ENCODE results near the gene OR7G1.

Gene OR7G1, protein sequence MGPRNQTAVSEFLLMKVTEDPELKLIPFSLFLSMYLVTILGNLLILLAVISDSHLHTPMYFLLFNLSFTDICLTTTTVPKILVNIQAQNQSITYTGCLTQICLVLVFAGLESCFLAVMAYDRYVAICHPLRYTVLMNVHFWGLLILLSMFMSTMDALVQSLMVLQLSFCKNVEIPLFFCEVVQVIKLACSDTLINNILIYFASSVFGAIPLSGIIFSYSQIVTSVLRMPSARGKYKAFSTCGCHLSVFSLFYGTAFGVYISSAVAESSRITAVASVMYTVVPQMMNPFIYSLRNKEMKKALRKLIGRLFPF

DNA sequence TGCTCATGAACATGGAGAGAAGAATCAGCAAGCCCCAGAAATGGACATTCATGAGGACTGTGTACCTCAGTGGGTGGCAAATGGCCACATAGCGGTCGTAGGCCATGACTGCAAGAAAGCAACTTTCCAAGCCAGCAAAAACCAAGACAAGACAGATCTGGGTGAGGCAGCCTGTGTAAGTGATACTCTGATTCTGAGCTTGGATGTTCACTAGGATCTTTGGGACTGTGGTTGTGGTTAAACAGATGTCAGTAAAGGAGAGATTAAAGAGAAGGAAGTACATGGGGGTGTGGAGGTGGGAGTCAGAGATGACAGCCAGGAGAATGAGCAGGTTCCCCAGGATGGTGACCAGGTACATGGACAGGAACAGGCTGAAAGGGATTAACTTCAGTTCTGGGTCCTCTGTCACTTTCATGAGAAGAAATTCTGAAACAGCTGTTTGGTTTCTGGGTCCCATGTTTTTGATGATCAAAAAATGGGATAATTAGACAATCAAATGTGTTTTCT lies at the start of gene OR7G1:
OR7G1 (minus strand) TSS at position 457 of the 507 bp plus-strand sequence; CDS start at position 457, 0 bp downstream.
- no peak for DNase-seq (ENCODE audit: low read depth, low spot score)

- no peak for DNase-seq (ENCODE audit: low read depth, low spot score)
These were observed 49.7 kb upstream of the OR7G1 start for GRCh38 chr19:9165261-9165660.

DNA sequence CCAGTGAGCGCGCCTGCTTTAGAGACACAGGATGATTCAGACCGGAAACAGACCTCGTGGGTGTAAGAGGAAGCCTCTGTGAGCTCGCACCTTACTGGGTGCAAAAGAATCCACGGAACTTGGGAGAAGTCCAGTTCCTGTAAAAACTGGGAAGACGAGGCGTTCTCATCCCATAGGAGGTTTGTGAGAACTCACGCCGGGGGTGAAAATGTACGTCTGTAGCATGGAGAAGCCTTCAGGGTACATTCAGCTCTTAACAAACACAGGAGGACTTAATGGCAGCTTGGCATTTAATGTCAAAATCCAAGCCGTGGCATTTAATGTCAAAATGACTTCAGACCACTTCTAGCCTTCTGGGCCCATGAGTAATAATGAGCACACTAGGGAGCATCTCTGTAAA lies 45.9 kb upstream of the OR7G1 start:
- no peak for DNase-seq (ENCODE audit: low read depth, low spot score)

- no peak for DNase-seq (ENCODE audit: low read depth, low spot score)
These were observed 44.3 kb upstream of the OR7G1 start for GRCh38 chr19:9159891-9160290.

DNA sequence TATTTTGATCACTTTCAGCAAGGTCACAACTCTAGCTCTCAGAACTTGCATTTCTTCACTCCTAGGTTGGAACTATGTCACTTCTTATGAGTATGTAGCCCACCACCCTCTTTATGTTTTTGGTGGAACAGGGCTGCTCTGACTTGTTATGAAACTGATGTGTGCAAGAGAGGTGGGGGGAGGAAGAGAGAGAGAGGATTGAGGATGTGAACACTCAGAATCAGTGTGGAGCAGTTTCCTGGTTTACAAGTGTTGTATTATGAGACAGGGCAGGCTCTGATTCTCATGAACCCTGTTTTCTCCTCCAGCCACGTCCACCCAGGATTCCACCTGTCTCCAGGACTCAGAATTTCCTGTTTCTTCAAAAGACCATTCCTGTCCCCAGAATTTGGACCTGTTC lies 40.7 kb upstream of the OR7G1 start:
- no peak for DNase-seq (ENCODE audit: low read depth, low spot score)

GRCh38 chr19:9155591-9155990 lies 40.0 kb upstream of the OR7G1 start:
- DNase-seq (ENCODE audit: low read depth, low spot score), result no peak

GRCh38 chr19:9151367-9151766 lies 35.8 kb upstream of the OR7G1 start:
- DNase-seq (ENCODE audit: low read depth, low spot score), result no peak

- no peak for DNase-seq (ENCODE audit: low read depth, low spot score)
These were observed 35.1 kb upstream of the OR7G1 start for GRCh38 chr19:9150650-9151049.

DNA sequence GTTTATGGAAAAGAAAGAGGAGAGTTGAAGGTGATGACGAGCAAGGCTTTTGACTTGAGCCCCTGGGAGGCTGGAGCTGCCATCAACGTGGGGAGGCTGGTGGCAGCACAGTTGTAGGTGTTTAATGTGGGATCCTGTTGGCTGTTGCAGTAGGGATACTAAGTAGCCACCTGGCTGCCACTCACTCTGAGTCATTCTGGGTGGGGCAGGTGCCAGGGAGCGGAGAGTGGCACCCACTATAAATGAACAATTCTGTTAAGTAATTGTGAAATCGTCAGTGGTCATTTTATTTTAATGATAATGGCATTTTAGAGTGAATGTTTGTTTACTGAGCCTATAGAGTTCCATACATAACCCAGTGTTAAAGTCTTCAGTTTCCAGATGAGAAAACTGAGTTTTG lies 34.4 kb upstream of the OR7G1 start:
- DNase-seq (ENCODE audit: low read depth, low spot score), result no peak

GRCh38 chr19:9148697-9149096 lies 33.1 kb upstream of the OR7G1 start:
- DNase-seq (ENCODE audit: low read depth, low spot score), result no peak

- no peak for DNase-seq (ENCODE audit: low read depth, low spot score)
These were observed 31.3 kb upstream of the OR7G1 start for GRCh38 chr19:9146882-9147281.

DNA sequence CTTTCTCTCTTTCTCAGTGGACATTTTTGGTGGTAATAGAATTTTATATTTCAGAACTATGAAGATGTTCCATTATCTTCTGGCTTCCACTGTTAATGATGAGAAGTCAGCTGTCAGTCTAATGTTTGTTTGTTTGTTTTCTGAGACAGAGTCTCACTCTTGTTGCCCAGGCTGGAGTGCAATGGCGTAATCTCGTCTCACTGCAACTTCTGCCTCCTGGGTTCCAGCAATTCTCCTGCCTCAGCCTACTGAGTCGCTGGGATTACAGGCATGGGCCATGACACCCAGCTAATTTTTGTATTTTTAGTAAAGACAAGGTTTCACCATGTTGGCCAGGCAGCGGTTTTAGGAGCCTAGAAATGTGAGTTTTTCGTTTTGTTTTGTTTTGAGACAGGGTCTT lies 29.4 kb upstream of the OR7G1 start:
- DNase-seq (ENCODE audit: low read depth, low spot score), result no peak

DNA sequence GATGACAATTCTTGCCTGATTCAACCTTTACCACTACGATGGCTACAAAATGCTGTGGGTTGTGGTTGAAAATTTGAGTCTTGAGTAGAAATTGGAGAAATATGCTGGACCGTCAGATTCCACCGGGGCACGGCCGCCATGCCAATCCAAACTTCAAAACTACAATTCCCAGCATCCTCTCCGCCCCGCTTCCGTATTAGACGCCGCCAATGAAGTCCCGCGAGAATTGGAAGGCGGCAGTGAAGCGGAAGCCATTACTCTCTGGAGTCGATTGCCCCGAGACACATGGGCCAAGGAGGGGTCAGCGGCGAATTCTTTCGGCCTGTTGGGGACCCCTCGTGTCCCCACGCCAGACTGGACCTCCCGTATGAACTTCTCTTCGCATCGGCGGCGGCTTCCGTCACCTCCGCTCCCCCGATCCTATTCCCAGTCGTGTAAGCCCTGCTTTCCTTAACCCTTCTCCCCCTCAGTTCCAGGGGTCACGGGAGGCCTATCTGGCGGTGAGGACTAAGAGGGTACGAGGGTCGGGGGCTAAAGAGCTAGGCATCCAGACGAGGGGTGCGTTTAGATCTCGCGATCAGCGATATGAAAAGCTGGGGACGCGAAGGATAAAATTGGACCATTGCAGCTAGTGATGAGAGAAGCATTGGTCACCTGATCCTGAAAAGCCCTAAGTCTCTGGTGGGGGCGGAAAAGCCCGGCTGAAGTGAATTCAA lies 24.8 kb upstream of the OR7G1 start, which contains the start of gene ZNF317:
ZNF317 (plus strand) TSS at position 239 of the 716 bp plus-strand sequence. CDS start 15,620 bp downstream, outside the sequence.
- DNase-seq (ENCODE audit: low read depth, low spot score), result peak; percentile 50

- DNase-seq (ENCODE audit: low read depth, low spot score), result no peak
These were observed 24.1 kb upstream of the OR7G1 start for GRCh38 chr19:9139609-9140158.

GRCh38 chr19:9132422-9132821 lies 16.9 kb upstream of the OR7G1 start:
- DNase-seq (ENCODE audit: low read depth, low spot score), result no peak

GRCh38 chr19:9130965-9131364 lies 15.4 kb upstream of the OR7G1 start:
- no peak for DNase-seq (ENCODE audit: low read depth, low spot score)

DNA sequence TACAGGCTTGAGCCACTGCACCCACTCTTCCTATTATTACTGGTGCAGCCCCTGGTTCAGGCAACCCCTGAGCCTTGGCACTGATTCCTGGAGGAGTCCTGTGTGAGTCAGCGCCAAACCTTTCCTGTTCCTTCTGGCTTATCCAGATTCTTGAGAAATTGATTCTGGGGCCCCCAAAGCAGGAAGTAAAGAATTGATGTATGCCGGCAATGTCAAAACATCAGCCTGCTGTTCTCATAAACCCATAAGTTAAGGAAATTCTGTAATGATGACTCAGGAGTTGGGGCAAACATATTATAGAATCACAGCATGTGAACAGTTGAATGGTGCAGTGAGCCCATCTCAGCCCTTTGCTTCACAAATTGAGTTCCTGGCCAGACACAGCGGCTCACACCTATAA lies 12.6 kb upstream of the OR7G1 start:
- no peak for DNase-seq (ENCODE audit: low read depth, low spot score)

DNA sequence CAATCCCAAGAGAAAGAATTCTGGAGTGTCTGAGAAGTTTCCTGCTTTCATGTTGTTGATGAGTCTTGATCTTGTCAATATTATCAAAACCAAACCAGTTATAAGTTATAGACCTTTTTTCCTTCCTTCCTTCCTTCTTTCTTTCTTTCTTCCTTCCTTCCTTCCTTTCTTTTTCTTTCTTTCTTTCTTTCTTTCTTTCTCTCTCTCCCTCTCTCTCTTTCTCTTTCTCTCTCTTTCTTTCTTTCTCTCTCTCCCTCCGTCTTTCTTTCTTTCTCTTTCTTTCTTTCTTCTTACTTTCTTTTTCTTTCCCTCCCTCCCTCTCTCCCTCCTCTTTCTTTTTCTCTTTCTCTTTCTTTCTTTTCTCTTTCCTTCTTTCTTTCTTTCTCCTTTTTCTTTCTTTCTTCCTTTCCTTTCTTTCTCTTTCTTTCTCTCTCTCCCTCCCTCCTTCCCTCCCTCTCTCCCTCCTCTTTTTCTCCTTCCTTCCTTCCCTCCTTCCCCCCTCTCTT lies 11.4 kb upstream of the OR7G1 start, which contains the start of gene OR7G3:
OR7G3 (minus strand) TSS at position 51 of the 506 bp plus-strand sequence; CDS start at position 51, 0 bp downstream.
- no peak for DNase-seq (ENCODE audit: low read depth, low spot score)

- no peak for DNase-seq (ENCODE audit: low read depth, low spot score)
These were observed 984 bp upstream of the OR7G1 start for GRCh38 chr19:9116547-9116946.

DNA sequence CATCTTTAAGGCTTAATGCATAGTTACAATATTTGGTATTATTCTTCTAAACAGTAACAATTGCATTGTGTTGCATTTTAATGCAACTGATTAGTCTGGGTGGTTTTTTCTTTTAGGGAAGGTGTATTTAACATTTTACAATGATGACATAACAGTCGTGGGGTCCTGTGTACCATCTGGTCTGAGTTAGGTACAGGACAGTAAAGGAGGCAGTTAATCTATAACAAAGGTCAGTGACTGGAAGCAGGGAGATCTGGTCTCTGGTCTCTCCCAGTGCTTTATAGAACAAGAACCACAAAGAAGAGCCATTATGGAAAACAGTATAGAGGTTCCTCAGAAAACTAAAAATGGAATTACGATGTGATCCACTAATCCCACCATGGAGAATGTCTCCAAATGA lies 5.6 kb downstream of the OR7G1 start:
- no peak for DNase-seq (ENCODE audit: low read depth, low spot score)

DNA sequence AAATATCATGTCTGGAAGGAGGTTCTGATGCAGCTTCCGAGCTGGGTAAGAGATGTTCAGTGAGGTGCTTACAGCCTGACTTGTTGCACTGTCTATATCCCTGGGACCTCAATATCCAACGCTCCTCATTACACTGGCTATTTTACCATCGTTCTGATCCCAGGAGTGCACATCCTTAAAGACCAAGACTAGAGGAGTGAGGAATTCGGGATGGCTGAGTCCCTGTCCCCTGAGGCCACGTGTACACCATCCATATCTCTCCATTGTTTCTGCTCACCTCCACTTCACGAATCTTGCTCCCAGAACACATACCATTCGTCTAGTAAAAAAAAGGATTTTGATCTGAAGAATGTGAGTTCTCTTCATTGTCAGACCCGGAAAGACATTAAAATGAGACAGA lies 8.2 kb downstream of the OR7G1 start, which contains the start of gene OR7G2:
OR7G2 (minus strand) TSS at position 101 of the 400 bp plus-strand sequence. CDS start 4,232 bp downstream, outside the sequence.
- no peak for DNase-seq (ENCODE audit: low read depth, low spot score)

DNA sequence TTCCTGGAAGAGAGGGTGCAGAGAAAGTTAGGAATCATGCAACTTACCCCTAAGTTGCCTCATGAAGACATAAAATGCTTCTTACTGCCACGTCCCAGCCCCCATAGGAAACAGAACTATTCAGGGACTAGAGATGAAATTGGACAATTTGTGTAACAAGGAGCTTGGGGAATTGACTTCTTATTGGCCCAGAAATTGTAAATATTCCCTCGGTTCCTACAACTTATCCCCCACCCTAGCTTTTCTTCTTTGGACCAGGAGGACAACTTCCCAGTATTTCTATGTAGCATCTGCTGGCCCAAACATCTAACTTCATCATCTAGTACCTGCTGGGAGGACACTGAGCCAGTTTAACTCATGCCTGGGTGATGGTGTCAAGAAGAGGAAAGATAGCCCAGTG lies 28.8 kb downstream of the OR7G1 start, which contains the start of gene OR1M1:
OR1M1 (plus strand) TSS at position 301 of the 400 bp plus-strand sequence. CDS start 6,184 bp downstream, outside the sequence.
- no peak for DNase-seq (ENCODE audit: low read depth, low spot score)
